ENCODE measurements around the gene KANSL1. TPM values are rescaled to one million over a fixed set of nuclear protein-coding genes. Genes with fewer than 3 reads are reported as not detected.
A peak's percentile ranks its signal among the peaks of the same experiment; 100 is the strongest.

Gene KANSL1
- total and polyA plus RNA-seq, 2 experiments from 2014 or later, result 37.3 to 84.3 TPM

- Histone ChIP-seq H3K36me3 (replicated peaks; ENCODE audit: insufficient read depth, low read depth) (no peaks in the 10 kb centered on the region), H3K27ac (no peak overlapping the region), H2AFZ (no peak overlapping the region), H3K9me3 (ENCODE audit: low read depth) (no peaks in the 10 kb centered on the region), H3K79me2 (peaks cover 96% of the 10 kb centered on the region), H3K4me1 (ENCODE audit: insufficient read depth) (peaks cover 16% of the 10 kb centered on the region), H4K20me1 (ENCODE audit: insufficient read depth, poor library complexity, severe bottlenecking) (peaks cover 9% of the 10 kb centered on the region), H3K4me3 (no peak overlapping the region), H3K4me2 (no peak overlapping the region), H3K27me3 (no peaks in the 10 kb centered on the region), H3K9me2 (replicated peaks; ENCODE audit: insufficient read depth) (no peaks in the 10 kb centered on the region)
- no peak for DNase-seq (ENCODE audit: low spot score)
- TF ChIP-seq CTCF (IDR thresholded peaks at IDR 0.05; ENCODE audit: poor library complexity) (no peak), EZH2 (IDR thresholded peaks at IDR 0.05; ENCODE audit: borderline replicate concordance) (no peak), EZH2phosphoT487 (IDR thresholded peaks at IDR 0.05; ENCODE audit: low read depth, severe bottlenecking, unreplicated experiment) (no peak)
Observed at GRCh38 chr17:46205975-46206374, 12.7 kb upstream of the KANSL1 start.

GRCh38 chr17:46202424-46202823 lies 9.2 kb upstream of the KANSL1 start:
- no peak overlapping the region for H3K4me3 ChIP-seq
- H3K9me3 ChIP-seq (ENCODE audit: low read depth), result no peaks in the 10 kb centered on the region
- TF ChIP-seq EZH2phosphoT487 (IDR thresholded peaks at IDR 0.05; ENCODE audit: low read depth, severe bottlenecking, unreplicated experiment) (no peak), CTCF (IDR thresholded peaks at IDR 0.05; ENCODE audit: poor library complexity) (no peak), EZH2 (IDR thresholded peaks at IDR 0.05; ENCODE audit: borderline replicate concordance) (no peak)
- peaks cover 24% of the 10 kb centered on the region for H3K4me1 ChIP-seq (ENCODE audit: insufficient read depth)
- H3K27me3 ChIP-seq, result no peaks in the 10 kb centered on the region
- DNase-seq (ENCODE audit: low spot score), result no peak
- 36% methylated on average over 2 of the region's 2 CpGs for WGBS (ENCODE audit: low lambda C conversion rate, missing lambda C conversion rate)
- H3K79me2 ChIP-seq, result peaks cover 97% of the 10 kb centered on the region
- H2AFZ ChIP-seq, result no peak overlapping the region
- no peaks in the 10 kb centered on the region for H3K36me3 ChIP-seq (replicated peaks; ENCODE audit: insufficient read depth, low read depth)
- H3K9me2 ChIP-seq (replicated peaks; ENCODE audit: insufficient read depth), result no peaks in the 10 kb centered on the region
- H3K27ac ChIP-seq, result peak overlapping the region; percentile 70
- peak overlapping the region; percentile 66 for H3K4me2 ChIP-seq
- H4K20me1 ChIP-seq (ENCODE audit: insufficient read depth, poor library complexity, severe bottlenecking), result peaks cover 16% of the 10 kb centered on the region

GRCh38 chr17:46201491-46201890 lies 8.3 kb upstream of the KANSL1 start:
- H3K27ac ChIP-seq, result peak overlapping the region; percentile 70
- H3K9me2 ChIP-seq (replicated peaks; ENCODE audit: insufficient read depth), result no peaks in the 10 kb centered on the region
- peaks cover 15% of the 10 kb centered on the region for H4K20me1 ChIP-seq (ENCODE audit: insufficient read depth, poor library complexity, severe bottlenecking)
- no peak overlapping the region for H3K4me3 ChIP-seq
- DNase-seq (ENCODE audit: low spot score), result no peak
- WGBS (ENCODE audit: low lambda C conversion rate, missing lambda C conversion rate), result 96% methylated on average over 3 of the region's 3 CpGs
- H3K4me1 ChIP-seq (ENCODE audit: insufficient read depth), result peaks cover 24% of the 10 kb centered on the region
- H2AFZ ChIP-seq, result no peak overlapping the region
- H3K36me3 ChIP-seq (replicated peaks; ENCODE audit: insufficient read depth, low read depth), result no peaks in the 10 kb centered on the region
- no peaks in the 10 kb centered on the region for H3K27me3 ChIP-seq
- TF ChIP-seq CTCF (IDR thresholded peaks at IDR 0.05; ENCODE audit: poor library complexity) (no peak), EZH2phosphoT487 (IDR thresholded peaks at IDR 0.05; ENCODE audit: low read depth, severe bottlenecking, unreplicated experiment) (no peak), EZH2 (IDR thresholded peaks at IDR 0.05; ENCODE audit: borderline replicate concordance) (no peak)
- H3K79me2 ChIP-seq, result peaks cover 97% of the 10 kb centered on the region
- peak overlapping the region; percentile 66 for H3K4me2 ChIP-seq
- H3K9me3 ChIP-seq (ENCODE audit: low read depth), result no peaks in the 10 kb centered on the region

GRCh38 chr17:46200197-46200596 lies 7.0 kb upstream of the KANSL1 start:
- DNase-seq (ENCODE audit: low spot score), result no peak
- Histone ChIP-seq H3K4me2 (no peak overlapping the region), H3K36me3 (replicated peaks; ENCODE audit: insufficient read depth, low read depth) (no peaks in the 10 kb centered on the region), H3K27ac (no peak overlapping the region), H3K9me3 (ENCODE audit: low read depth) (no peaks in the 10 kb centered on the region), H2AFZ (no peak overlapping the region), H3K27me3 (no peaks in the 10 kb centered on the region), H3K9me2 (replicated peaks; ENCODE audit: insufficient read depth) (no peaks in the 10 kb centered on the region), H4K20me1 (ENCODE audit: insufficient read depth, poor library complexity, severe bottlenecking) (peaks cover 18% of the 10 kb centered on the region), H3K4me3 (no peak overlapping the region), H3K79me2 (peaks cover 98% of the 10 kb centered on the region), H3K4me1 (ENCODE audit: insufficient read depth) (peaks cover 24% of the 10 kb centered on the region)
- TF ChIP-seq EZH2phosphoT487 (IDR thresholded peaks at IDR 0.05; ENCODE audit: low read depth, severe bottlenecking, unreplicated experiment) (no peak), EZH2 (IDR thresholded peaks at IDR 0.05; ENCODE audit: borderline replicate concordance) (no peak), CTCF (IDR thresholded peaks at IDR 0.05; ENCODE audit: poor library complexity) (no peak)
- WGBS (ENCODE audit: low lambda C conversion rate, missing lambda C conversion rate), result 88% methylated on average over 7 of the region's 7 CpGs

Data from hepatocyte (in vitro differentiated cells).